Measurements from ENCODE around the gene WDR1.
A peak's percentile ranks its signal among the peaks of the same experiment; 100 is the strongest.

Gene WDR1

GRCh38 chr4:10116569-10117358 is at the start of gene WDR1:
WDR1 (minus strand) TSS chr4:10116799; CDS start chr4:10116666, 133 bp downstream.
- peak; percentile 95 for DNase-seq

- no peak for DNase-seq
Observed at GRCh38 chr4:10164877-10165283, 48.3 kb upstream of the WDR1 start.

- DNase-seq, result no peak
Observed at GRCh38 chr4:10163296-10163695, 46.7 kb upstream of the WDR1 start.

- no peak for DNase-seq
Observed at GRCh38 chr4:10162341-10163000, 45.9 kb upstream of the WDR1 start.

- no peak for DNase-seq
Observed at GRCh38 chr4:10161840-10162239, 45.2 kb upstream of the WDR1 start.

GRCh38 chr4:10161146-10161545 is 44.5 kb upstream of the WDR1 start:
- DNase-seq, result no peak

GRCh38 chr4:10160281-10160856 is 43.8 kb upstream of the WDR1 start:
- DNase-seq, result no peak

- DNase-seq, result no peak
Observed at GRCh38 chr4:10159671-10160070, 43.1 kb upstream of the WDR1 start.

- DNase-seq, result no peak
Observed at GRCh38 chr4:10158333-10158942, 41.8 kb upstream of the WDR1 start.

GRCh38 chr4:10157478-10158332 is 41.1 kb upstream of the WDR1 start:
- peak; percentile 15 for DNase-seq

- DNase-seq, result no peak
Observed at GRCh38 chr4:10154241-10154640, 37.6 kb upstream of the WDR1 start.

- no peak for DNase-seq
Observed at GRCh38 chr4:10153161-10153560, 36.6 kb upstream of the WDR1 start.

GRCh38 chr4:10151182-10151581 is 34.6 kb upstream of the WDR1 start:
- no peak for DNase-seq

- DNase-seq, result no peak
Observed at GRCh38 chr4:10144966-10145365, 28.4 kb upstream of the WDR1 start.

- DNase-seq, result no peak
Observed at GRCh38 chr4:10144479-10144878, 27.9 kb upstream of the WDR1 start.

- no peak for DNase-seq
Observed at GRCh38 chr4:10143171-10143570, 26.6 kb upstream of the WDR1 start.

GRCh38 chr4:10140866-10141759 is 24.5 kb upstream of the WDR1 start:
- DNase-seq, result no peak

GRCh38 chr4:10139518-10139917 is 22.9 kb upstream of the WDR1 start:
- no peak for DNase-seq

- DNase-seq, result no peak
Observed at GRCh38 chr4:10135260-10135659, 18.7 kb upstream of the WDR1 start.

GRCh38 chr4:10134141-10134540 is 17.5 kb upstream of the WDR1 start:
- DNase-seq, result no peak

GRCh38 chr4:10131202-10131601 is 14.6 kb upstream of the WDR1 start:
- DNase-seq, result no peak
